DND-41 (cell line): Measurements from ENCODE around the gene NYAP2.

ENCODE experiments used
- EZH2 ChIP-seq: IDR thresholded peaks from 3 replicates; pipeline ENCODE4 v1.6.1; 2012; ENCODE audit warnings: borderline replicate concordance, low read depth, mild to moderate bottlenecking, moderate library complexity, low read length, inconsistent platforms; ENCODE audit not compliant: severe bottlenecking
- TF ChIP-seq, protein P1 (sequence below): IDR thresholded peaks from 2 replicates; pipeline ENCODE4 v1.5.1; 2012; ENCODE audit warnings: borderline replicate concordance, low read length, moderate library complexity, mild to moderate bottlenecking; ENCODE audit not compliant: poor library complexity, severe bottlenecking; ENCODE audit errors: extremely low read depth

DNA sequence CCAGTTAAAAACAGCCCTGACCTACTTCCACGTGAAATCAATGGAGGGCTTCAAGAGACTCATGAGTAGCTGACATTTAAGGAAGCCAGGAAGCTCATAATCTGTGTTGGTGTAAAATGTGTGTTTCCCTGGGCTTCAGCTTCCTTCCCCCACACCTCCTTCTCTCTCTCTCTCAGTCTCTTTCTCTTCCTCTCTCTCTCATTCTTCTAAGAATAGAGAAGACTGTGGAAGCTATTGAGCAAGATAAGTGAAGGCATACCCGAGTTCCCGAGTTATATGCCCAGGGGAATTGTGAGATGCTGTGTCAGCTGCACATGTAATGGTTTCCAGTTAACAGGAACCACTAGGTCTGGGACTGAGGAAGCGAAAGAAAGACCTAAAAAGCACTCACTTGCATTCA lies 199.4 kb downstream of the NYAP2 start:
- TF ChIP-seq, protein P1, sequence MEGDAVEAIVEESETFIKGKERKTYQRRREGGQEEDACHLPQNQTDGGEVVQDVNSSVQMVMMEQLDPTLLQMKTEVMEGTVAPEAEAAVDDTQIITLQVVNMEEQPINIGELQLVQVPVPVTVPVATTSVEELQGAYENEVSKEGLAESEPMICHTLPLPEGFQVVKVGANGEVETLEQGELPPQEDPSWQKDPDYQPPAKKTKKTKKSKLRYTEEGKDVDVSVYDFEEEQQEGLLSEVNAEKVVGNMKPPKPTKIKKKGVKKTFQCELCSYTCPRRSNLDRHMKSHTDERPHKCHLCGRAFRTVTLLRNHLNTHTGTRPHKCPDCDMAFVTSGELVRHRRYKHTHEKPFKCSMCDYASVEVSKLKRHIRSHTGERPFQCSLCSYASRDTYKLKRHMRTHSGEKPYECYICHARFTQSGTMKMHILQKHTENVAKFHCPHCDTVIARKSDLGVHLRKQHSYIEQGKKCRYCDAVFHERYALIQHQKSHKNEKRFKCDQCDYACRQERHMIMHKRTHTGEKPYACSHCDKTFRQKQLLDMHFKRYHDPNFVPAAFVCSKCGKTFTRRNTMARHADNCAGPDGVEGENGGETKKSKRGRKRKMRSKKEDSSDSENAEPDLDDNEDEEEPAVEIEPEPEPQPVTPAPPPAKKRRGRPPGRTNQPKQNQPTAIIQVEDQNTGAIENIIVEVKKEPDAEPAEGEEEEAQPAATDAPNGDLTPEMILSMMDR, result no peak
- no peak for TF ChIP-seq EZH2
